Chondrocyte (in vitro differentiated cells): ENCODE results near the gene ZBBX. TPM values are rescaled to one million over a fixed set of nuclear protein-coding genes. Genes with fewer than 3 reads are reported as not detected.

ENCODE experiments used
- DNase-seq: peaks from one replicate; pipeline ENCODE4 v3.0.0; 2021; ENCODE audit warnings: mixed read lengths, low spot score
- H3K27ac Mint-ChIP-seq: one replicate; pipeline ENCODE4 v1.8.0; 2021; ENCODE audit warnings: mild to moderate bottlenecking, moderate library complexity, mixed read lengths; ENCODE audit not compliant: unreplicated experiment
- H3K27me3 Mint-ChIP-seq: 2 replicates; pipeline ENCODE4 v1.8.0; 2021; ENCODE audit warnings: low read depth, mixed read lengths
- H3K36me3 Mint-ChIP-seq: 2 replicates; pipeline ENCODE4 v1.8.0; 2021; ENCODE audit warnings: low read depth, mixed read lengths
- H3K4me1 Mint-ChIP-seq: 2 replicates; pipeline ENCODE4 v1.8.0; 2021; ENCODE audit warnings: low read depth, mild to moderate bottlenecking, mixed read lengths
- H3K4me3 Mint-ChIP-seq: one replicate; pipeline ENCODE4 v1.8.0; 2021; ENCODE audit warnings: mild to moderate bottlenecking, moderate library complexity, mixed read lengths; ENCODE audit not compliant: unreplicated experiment
- H3K9me3 Mint-ChIP-seq: 2 replicates; pipeline ENCODE4 v1.8.0; 2021; ENCODE audit warnings: low read depth, mixed read lengths
- CTCF ChIP-seq: fragments of 200-600 bp; sonication (generic); IDR thresholded peaks from 2 replicates; pipeline ENCODE4 v1.5.0; 2021; ENCODE audit warnings: antibody characterized with exemption, mild to moderate bottlenecking, moderate library complexity
- total RNA-seq: library from RNA; stranded (reverse); gene quantifications from 3 replicates; pipeline ENCODE4 v1.2.1, GENCODE V29; 2021

ZBBX gene
- total RNA-seq, 1 donor from 2014 or later = not detected

DNA sequence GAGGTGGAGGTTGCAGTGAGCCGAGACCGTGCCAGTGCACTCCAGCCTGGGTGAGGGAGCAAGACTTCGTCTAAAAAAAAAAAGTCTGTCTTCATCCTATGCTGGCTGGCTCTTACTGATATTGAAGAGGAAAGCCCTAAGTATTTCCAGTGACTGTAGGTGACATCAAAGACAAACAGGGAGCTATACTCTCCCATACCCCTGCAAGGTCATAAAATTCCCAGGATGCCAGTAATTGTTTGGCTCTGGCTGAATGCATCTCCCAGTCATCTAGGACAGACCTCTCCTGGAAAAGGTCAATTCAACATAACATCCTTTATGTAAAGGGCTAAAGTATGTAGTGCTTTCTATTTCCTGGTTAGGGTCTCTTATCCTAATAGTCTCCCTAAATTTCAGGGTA lies 8.0 kb downstream of the ZBBX start:
- TF ChIP-seq CTCF = no peak
- H3K27me3 Mint-ChIP-seq = peaks cover 25% of the 10 kb centered on the region
- no peak overlapping the region for H3K27ac Mint-ChIP-seq
- H3K36me3 Mint-ChIP-seq = no peaks in the 10 kb centered on the region
- H3K9me3 Mint-ChIP-seq = no peaks in the 10 kb centered on the region
- H3K4me1 Mint-ChIP-seq = no peaks in the 10 kb centered on the region
- H3K4me3 Mint-ChIP-seq = no peak overlapping the region
- no peak for DNase-seq

GRCh38 chr3:167361948-167362347 lies 18.1 kb downstream of the ZBBX start:
- Mint-ChIP-seq H3K27ac (no peak overlapping the region), H3K4me1 (no peaks in the 10 kb centered on the region), H3K4me3 (no peak overlapping the region), H3K36me3 (no peaks in the 10 kb centered on the region), H3K9me3 (peaks cover 4% of the 10 kb centered on the region), H3K27me3 (peaks cover 10% of the 10 kb centered on the region)
- no peak for TF ChIP-seq CTCF
- no peak for DNase-seq

- Mint-ChIP-seq H3K4me3 (no peak overlapping the region), H3K27me3 (peaks cover 7% of the 10 kb centered on the region), H3K27ac (no peak overlapping the region), H3K4me1 (no peaks in the 10 kb centered on the region), H3K36me3 (no peaks in the 10 kb centered on the region), H3K9me3 (peaks cover 6% of the 10 kb centered on the region)
- DNase-seq = no peak
- no peak for TF ChIP-seq CTCF
Measured at GRCh38 chr3:167361306-167361705, 18.8 kb downstream of the ZBBX start.

DNA sequence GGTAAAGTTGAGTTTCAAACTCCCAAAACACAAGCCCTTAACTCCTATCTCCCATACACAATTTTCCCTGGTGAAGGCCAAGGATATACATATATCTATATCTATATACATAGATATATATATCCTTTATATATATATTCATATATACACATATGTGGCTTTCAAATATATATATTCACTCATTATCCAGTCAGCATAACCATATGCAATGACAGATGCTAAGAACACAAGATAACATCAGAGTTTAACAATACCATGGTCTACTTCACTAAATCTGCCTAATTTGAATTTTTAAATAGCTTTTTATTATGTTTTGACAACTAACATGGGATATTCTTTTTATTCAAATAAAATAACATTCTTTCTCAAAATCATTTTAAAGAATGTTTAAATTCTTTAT lies 24.7 kb downstream of the ZBBX start:
- Mint-ChIP-seq H3K9me3 (peaks cover 6% of the 10 kb centered on the region), H3K4me1 (no peaks in the 10 kb centered on the region), H3K27ac (no peak overlapping the region), H3K36me3 (no peaks in the 10 kb centered on the region), H3K4me3 (no peak overlapping the region), H3K27me3 (peaks cover 11% of the 10 kb centered on the region)
- DNase-seq = no peak
- TF ChIP-seq CTCF = no peak

DNA sequence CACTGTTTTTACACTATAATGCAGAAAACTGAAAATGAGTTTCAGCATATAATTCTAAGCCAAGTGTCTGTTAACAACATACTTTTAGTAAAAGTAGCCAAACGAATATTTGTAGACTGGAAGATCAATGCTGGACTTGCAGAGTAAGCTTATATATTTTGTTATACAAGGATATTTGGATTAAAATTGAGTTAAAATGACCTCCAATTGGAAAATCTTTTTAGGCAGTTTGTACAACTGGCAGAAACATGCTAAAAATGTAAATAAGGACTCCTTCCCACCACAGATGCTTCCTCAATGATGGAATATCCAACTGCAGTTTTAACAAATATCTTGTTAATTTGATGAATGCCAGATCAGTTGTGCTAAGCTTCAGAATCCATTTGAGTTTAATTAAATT lies 25.3 kb downstream of the ZBBX start:
- Mint-ChIP-seq H3K9me3 (peaks cover 6% of the 10 kb centered on the region), H3K4me1 (no peaks in the 10 kb centered on the region), H3K27me3 (peaks cover 11% of the 10 kb centered on the region), H3K27ac (no peak overlapping the region), H3K4me3 (no peak overlapping the region), H3K36me3 (no peaks in the 10 kb centered on the region)
- no peak for TF ChIP-seq CTCF
- DNase-seq = no peak
